DND-41 (cell line): ENCODE data around the gene MMP14.

Experiments used
- EZH2 ChIP-seq: IDR thresholded peaks from 3 replicates; pipeline ENCODE4 v1.6.1; 2012; ENCODE audit warnings: borderline replicate concordance, low read depth, mild to moderate bottlenecking, moderate library complexity, low read length, inconsistent platforms; ENCODE audit not compliant: severe bottlenecking
- TF ChIP-seq, protein P1 (sequence below): IDR thresholded peaks from 2 replicates; pipeline ENCODE4 v1.5.1; 2012; ENCODE audit warnings: borderline replicate concordance, low read length, moderate library complexity, mild to moderate bottlenecking; ENCODE audit not compliant: poor library complexity, severe bottlenecking; ENCODE audit errors: extremely low read depth

DNA sequence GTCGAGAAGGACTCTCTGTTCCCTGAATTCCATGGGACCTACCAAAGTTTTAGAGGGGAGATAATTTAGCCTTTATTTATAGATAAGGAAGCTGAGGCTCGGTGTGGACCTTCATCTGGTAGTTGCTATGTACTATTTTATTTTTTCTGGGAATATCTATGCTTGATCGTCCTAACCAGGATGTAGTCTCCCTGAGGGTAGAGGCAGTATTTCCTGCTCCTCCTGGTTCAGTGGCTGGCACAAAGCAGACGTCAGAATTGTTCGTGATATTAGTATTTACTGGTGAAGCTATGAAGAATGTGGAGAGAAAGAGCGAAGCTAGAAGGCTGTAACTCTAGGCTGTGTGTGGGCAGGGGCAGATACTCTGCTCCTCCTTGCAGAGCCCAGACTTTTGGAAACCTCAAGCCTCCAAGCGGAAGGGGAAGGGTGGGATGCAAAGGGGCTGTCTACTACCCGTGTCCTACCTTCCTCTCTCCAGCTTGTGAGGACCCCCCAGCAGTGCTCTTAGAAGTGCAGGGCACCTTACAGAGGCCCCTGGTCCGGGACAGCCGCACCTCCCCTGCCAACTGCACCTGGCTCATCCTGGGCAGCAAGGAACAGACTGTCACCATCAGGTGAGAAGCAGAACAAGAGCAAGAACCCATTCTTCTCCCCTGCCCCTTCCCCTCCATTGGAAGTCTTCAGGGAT is 36.6 kb downstream of the MMP14 start:
- TF ChIP-seq, protein P1, sequence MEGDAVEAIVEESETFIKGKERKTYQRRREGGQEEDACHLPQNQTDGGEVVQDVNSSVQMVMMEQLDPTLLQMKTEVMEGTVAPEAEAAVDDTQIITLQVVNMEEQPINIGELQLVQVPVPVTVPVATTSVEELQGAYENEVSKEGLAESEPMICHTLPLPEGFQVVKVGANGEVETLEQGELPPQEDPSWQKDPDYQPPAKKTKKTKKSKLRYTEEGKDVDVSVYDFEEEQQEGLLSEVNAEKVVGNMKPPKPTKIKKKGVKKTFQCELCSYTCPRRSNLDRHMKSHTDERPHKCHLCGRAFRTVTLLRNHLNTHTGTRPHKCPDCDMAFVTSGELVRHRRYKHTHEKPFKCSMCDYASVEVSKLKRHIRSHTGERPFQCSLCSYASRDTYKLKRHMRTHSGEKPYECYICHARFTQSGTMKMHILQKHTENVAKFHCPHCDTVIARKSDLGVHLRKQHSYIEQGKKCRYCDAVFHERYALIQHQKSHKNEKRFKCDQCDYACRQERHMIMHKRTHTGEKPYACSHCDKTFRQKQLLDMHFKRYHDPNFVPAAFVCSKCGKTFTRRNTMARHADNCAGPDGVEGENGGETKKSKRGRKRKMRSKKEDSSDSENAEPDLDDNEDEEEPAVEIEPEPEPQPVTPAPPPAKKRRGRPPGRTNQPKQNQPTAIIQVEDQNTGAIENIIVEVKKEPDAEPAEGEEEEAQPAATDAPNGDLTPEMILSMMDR = no peak
- TF ChIP-seq EZH2 = no peak
